Uterus (tissue), 2 donors: Measurements from ENCODE around the gene KATNBL1.

Experiments used
- POLR2A ChIP-seq, 2 donors: fragments of 450-650 bp; IDR thresholded peaks; one replicate each; pipeline ENCODE4 v1.6.1; 2016; ENCODE audit warnings: antibody characterized with exemption in 2 of 2, mild to moderate bottlenecking in 1 of 2, moderate library complexity in 1 of 2
- TF ChIP-seq, protein P1 (sequence below), 4 experiments: fragments of 200-600 bp in 2 of 4; fragments of 450-650 bp in 2 of 4; sonication (generic) in 2 of 4; IDR thresholded peaks; one replicate each; pipeline ENCODE4 v1.5.1; 2016 to 2019; ENCODE audit warnings: antibody characterized with exemption in 4 of 4, mild to moderate bottlenecking in 2 of 4, moderate library complexity in 1 of 4

DNA sequence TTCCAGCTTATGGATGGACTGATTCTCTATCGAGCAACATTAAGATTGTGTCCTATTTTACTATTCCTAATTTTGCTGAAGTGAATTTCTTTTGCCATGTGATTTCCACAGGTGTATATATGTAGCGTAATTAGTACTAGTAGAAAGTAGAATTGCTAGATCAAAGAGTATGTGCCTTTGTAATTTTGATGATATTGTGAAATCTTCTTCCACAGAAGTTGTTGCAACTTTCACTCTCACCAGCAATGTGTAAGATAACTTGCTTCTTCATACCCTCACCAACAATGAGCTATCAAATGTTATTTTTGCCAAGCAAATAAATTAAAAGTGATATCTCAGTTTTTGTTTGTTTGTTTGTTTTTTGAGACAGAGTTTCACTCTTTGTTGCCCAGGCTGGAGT, 102.6 kb downstream of the KATNBL1 start:
- TF ChIP-seq, protein P1, sequence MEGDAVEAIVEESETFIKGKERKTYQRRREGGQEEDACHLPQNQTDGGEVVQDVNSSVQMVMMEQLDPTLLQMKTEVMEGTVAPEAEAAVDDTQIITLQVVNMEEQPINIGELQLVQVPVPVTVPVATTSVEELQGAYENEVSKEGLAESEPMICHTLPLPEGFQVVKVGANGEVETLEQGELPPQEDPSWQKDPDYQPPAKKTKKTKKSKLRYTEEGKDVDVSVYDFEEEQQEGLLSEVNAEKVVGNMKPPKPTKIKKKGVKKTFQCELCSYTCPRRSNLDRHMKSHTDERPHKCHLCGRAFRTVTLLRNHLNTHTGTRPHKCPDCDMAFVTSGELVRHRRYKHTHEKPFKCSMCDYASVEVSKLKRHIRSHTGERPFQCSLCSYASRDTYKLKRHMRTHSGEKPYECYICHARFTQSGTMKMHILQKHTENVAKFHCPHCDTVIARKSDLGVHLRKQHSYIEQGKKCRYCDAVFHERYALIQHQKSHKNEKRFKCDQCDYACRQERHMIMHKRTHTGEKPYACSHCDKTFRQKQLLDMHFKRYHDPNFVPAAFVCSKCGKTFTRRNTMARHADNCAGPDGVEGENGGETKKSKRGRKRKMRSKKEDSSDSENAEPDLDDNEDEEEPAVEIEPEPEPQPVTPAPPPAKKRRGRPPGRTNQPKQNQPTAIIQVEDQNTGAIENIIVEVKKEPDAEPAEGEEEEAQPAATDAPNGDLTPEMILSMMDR (IDR thresholded peaks at IDR 0.05) = no peak
- TF ChIP-seq POLR2A (IDR thresholded peaks at IDR 0.05) = no peak
